Measurements from ENCODE around the gene SLC47A2. TPM values are rescaled to one million over a fixed set of nuclear protein-coding genes. Genes with fewer than 3 reads are reported as not detected.

SLC47A2 gene
- polyA plus RNA-seq, 1 donor (not counting 4 experiments of a cell fraction or from before 2014, with no cell fraction given): 0.88 TPM

DNA sequence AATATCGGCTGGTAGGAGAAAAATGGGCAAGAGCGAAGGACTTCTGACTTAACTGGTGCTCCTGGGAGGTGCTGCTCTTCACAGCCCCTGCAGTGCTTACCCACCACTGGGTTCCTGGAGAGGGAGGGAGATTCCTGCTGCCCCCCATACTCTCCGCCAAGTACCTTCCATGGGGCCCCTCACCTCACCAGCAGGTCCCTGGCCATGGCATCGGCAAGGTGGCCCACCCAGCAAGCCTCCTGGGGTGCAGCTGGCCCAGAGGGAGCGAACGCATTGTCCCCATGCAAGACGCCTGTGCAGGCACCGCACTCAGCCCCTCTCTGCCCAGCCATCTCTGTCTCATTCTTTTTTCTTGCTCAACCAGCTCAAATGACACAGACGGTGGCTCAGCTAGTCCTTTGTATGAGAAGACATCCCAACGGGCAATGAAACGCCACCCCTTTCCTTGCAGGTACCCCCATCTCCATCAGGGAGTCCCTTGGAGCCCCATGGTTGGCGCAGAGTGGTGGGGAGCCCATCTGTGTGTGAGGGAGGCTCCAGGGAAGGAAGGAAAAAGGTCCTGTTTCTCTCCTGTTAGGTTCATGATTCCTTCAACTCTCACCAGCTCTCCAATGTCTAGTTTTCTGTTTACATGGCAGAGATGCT, 41.3 kb upstream of the SLC47A2 start:
- DNase-seq (ENCODE audit: low read depth, low spot score): no peak
- no peak overlapping the region for H3K9ac ChIP-seq (ENCODE audit: control insufficient read depth, extremely low read depth, insufficient read depth, low read length)
- no peaks in the 10 kb centered on the region for H3K36me3 ChIP-seq (ENCODE audit: control insufficient read depth in 2 of 2, extremely low read depth in 1 of 2, insufficient read depth in 2 of 2, low read length in 2 of 2)
- no peak overlapping the region for H3K4me2 ChIP-seq (ENCODE audit: control insufficient read depth, extremely low read depth, insufficient read depth, low read depth, low read length)
- dilution Hi-C loops (cut with MboI; ENCODE audit: extremely low pct_ligation_motif_present, low sequenced_read_pairs): no loop called here
- no peaks in the 10 kb centered on the region for H3K79me2 ChIP-seq (ENCODE audit: control insufficient read depth, insufficient read depth, low read length)
- peaks cover 15% of the 10 kb centered on the region for H3K4me1 ChIP-seq (ENCODE audit: control insufficient read depth, extremely low read depth, insufficient read depth, low read length)
- no peak overlapping the region for H2AFZ ChIP-seq (ENCODE audit: control insufficient read depth, low read length)
- no peaks in the 10 kb centered on the region for H3K27me3 ChIP-seq (ENCODE audit: control insufficient read depth, extremely low read depth, insufficient read depth, low read length)
- no peaks in the 10 kb centered on the region for H4K20me1 ChIP-seq (ENCODE audit: control insufficient read depth, extremely low read depth, insufficient read depth, low read length)
- H3K27ac ChIP-seq (ENCODE audit: control insufficient read depth, insufficient read depth, low read length): no peak overlapping the region
- no peaks in the 10 kb centered on the region for H3K9me1 ChIP-seq (ENCODE audit: control insufficient read depth, extremely low read depth, insufficient read depth, low read length)
- FAIRE-seq: no peak
- no peak overlapping the region for H3K4me3 ChIP-seq (ENCODE audit: control insufficient read depth in 2 of 3, extremely low read depth in 1 of 3, insufficient read depth in 2 of 3, low read depth in 1 of 3, low read length in 3 of 3)
- TF ChIP-seq, protein P1, sequence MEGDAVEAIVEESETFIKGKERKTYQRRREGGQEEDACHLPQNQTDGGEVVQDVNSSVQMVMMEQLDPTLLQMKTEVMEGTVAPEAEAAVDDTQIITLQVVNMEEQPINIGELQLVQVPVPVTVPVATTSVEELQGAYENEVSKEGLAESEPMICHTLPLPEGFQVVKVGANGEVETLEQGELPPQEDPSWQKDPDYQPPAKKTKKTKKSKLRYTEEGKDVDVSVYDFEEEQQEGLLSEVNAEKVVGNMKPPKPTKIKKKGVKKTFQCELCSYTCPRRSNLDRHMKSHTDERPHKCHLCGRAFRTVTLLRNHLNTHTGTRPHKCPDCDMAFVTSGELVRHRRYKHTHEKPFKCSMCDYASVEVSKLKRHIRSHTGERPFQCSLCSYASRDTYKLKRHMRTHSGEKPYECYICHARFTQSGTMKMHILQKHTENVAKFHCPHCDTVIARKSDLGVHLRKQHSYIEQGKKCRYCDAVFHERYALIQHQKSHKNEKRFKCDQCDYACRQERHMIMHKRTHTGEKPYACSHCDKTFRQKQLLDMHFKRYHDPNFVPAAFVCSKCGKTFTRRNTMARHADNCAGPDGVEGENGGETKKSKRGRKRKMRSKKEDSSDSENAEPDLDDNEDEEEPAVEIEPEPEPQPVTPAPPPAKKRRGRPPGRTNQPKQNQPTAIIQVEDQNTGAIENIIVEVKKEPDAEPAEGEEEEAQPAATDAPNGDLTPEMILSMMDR (optimal IDR thresholded peaks at IDR 0.05 in 1 of 3, IDR thresholded peaks at IDR 0.05 in 1 of 3, conservative IDR thresholded peaks at IDR 0.05 in 1 of 3; ENCODE audit: extremely low read depth in 1 of 3, insufficient read depth in 2 of 3, low read length in 3 of 3): no peak
- TF ChIP-seq EZH2 (IDR thresholded peaks at IDR 0.05; ENCODE audit: low read length): no peak
- no peaks in the 10 kb centered on the region for H3K9me3 ChIP-seq (ENCODE audit: control insufficient read depth, low read depth, low read length)

DNA sequence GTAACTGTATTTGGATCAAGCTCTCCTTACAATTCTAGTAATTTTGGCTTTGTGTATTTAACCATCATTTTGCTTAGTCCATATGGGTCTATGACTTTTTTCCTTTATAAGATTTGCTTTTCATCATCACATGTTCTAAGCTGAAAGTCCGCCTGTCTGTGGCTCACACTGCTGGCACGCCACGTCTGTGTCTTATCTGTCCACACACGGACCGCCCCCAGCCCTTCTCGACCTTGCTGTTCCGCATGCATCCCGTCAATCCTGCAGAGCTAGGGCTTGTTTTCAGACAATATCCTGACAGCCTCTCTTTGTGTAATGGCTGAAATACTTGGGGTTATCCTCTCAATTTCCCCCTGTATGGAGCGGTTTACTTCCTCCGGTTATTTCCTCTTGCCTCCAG, 40.2 kb upstream of the SLC47A2 start:
- TF ChIP-seq, protein P1 (optimal IDR thresholded peaks at IDR 0.05 in 1 of 3, IDR thresholded peaks at IDR 0.05 in 1 of 3, conservative IDR thresholded peaks at IDR 0.05 in 1 of 3; ENCODE audit: extremely low read depth in 1 of 3, insufficient read depth in 2 of 3, low read length in 3 of 3): no peak
- no peak for TF ChIP-seq EZH2 (IDR thresholded peaks at IDR 0.05; ENCODE audit: low read length)
- Histone ChIP-seq H3K4me2 (ENCODE audit: control insufficient read depth, extremely low read depth, insufficient read depth, low read depth, low read length) (no peak overlapping the region), H3K36me3 (ENCODE audit: control insufficient read depth in 2 of 2, extremely low read depth in 1 of 2, insufficient read depth in 2 of 2, low read length in 2 of 2) (no peaks in the 10 kb centered on the region), H3K27me3 (ENCODE audit: control insufficient read depth, extremely low read depth, insufficient read depth, low read length) (no peaks in the 10 kb centered on the region), H3K9ac (ENCODE audit: control insufficient read depth, extremely low read depth, insufficient read depth, low read length) (no peak overlapping the region), H3K4me3 (ENCODE audit: control insufficient read depth in 2 of 3, extremely low read depth in 1 of 3, insufficient read depth in 2 of 3, low read depth in 1 of 3, low read length in 3 of 3) (no peak overlapping the region), H2AFZ (ENCODE audit: control insufficient read depth, low read length) (no peak overlapping the region), H3K9me3 (ENCODE audit: control insufficient read depth, low read depth, low read length) (no peaks in the 10 kb centered on the region), H3K79me2 (ENCODE audit: control insufficient read depth, insufficient read depth, low read length) (no peaks in the 10 kb centered on the region), H3K27ac (ENCODE audit: control insufficient read depth, insufficient read depth, low read length) (no peak overlapping the region), H4K20me1 (ENCODE audit: control insufficient read depth, extremely low read depth, insufficient read depth, low read length) (no peaks in the 10 kb centered on the region), H3K9me1 (ENCODE audit: control insufficient read depth, extremely low read depth, insufficient read depth, low read length) (no peaks in the 10 kb centered on the region), H3K4me1 (ENCODE audit: control insufficient read depth, extremely low read depth, insufficient read depth, low read length) (peaks cover 24% of the 10 kb centered on the region)
- dilution Hi-C loops (cut with MboI; ENCODE audit: extremely low pct_ligation_motif_present, low sequenced_read_pairs): no loop called here
- FAIRE-seq: no peak
- no peak for DNase-seq (ENCODE audit: low read depth, low spot score)
